Endothelial cell of umbilical vein (primary cell): ENCODE measurements around the gene JPH2.

Source experiments
- CTCF ChIP-seq, 2 donors: IDR thresholded peaks; 1 replicate in 1 of 2; 2 replicates in 1 of 2; pipeline ENCODE4 v1.5.1; 2011; ENCODE audit warnings: low read length in 2 of 2, mild to moderate bottlenecking in 2 of 2, moderate library complexity in 2 of 2, control low read depth in 1 of 2, inconsistent platforms in 1 of 2, low read depth in 1 of 2; ENCODE audit not compliant: insufficient read depth in 1 of 2; ENCODE audit errors: extremely low read depth in 1 of 2
- EZH2 ChIP-seq: IDR thresholded peaks from 2 replicates; pipeline ENCODE4 v1.6.1; 2012; ENCODE audit warnings: borderline replicate concordance, low read depth, mild to moderate bottlenecking, moderate library complexity, low read length, inconsistent platforms; ENCODE audit not compliant: severe bottlenecking
- FOS ChIP-seq: IDR thresholded peaks from 2 replicates; pipeline ENCODE4 v1.6.1; 2011; ENCODE audit warnings: mild to moderate bottlenecking, low read length, moderate library complexity, borderline replicate concordance; ENCODE audit not compliant: insufficient read depth
- JUN ChIP-seq: IDR thresholded peaks from 2 replicates; pipeline ENCODE4 v1.6.1; 2011; ENCODE audit warnings: borderline replicate concordance, low read depth; ENCODE audit not compliant: insufficient read length, insufficient read depth
- MAX ChIP-seq: IDR thresholded peaks from 2 replicates; pipeline ENCODE4 v1.6.1; 2011; ENCODE audit not compliant: insufficient read depth, insufficient read length
- MYC ChIP-seq: IDR thresholded peaks from one replicate; pipeline ENCODE4 v1.6.1; 2011; ENCODE audit warnings: mild to moderate bottlenecking, low read depth, low read length
- POLR2A ChIP-seq: IDR thresholded peaks from 2 replicates; pipeline ENCODE4 v1.6.1; 2012; ENCODE audit warnings: low read depth, mild to moderate bottlenecking, control low read depth, low read length
- POLR2AphosphoS5 ChIP-seq: IDR thresholded peaks from 2 replicates; pipeline ENCODE4 v1.6.1; 2012; ENCODE audit warnings: low read depth, mild to moderate bottlenecking, control low read depth, low read length, moderate library complexity; ENCODE audit not compliant: insufficient read depth

- no peak for TF ChIP-seq CTCF (IDR thresholded peaks at IDR 0.05; ENCODE audit: extremely low read depth in 1 of 2, insufficient read depth in 1 of 2, low read depth in 1 of 2, low read length in 2 of 2)
- TF ChIP-seq POLR2AphosphoS5, result no peak
- TF ChIP-seq EZH2, result no peak
- TF ChIP-seq JUN, result no peak
- TF ChIP-seq MAX, result no peak
- TF ChIP-seq POLR2A, result no peak
- TF ChIP-seq FOS, result no peak
- TF ChIP-seq MYC, result no peak
Observed at GRCh38 chr20:44131704-44132103, 55.3 kb downstream of the JPH2 start.
